HL-60 (cell line): ENCODE results near the gene MAGEC3.

Experiments used
- DNase-seq, 2 experiments: peaks; one replicate each; pipeline ENCODE4 v3.0.0-alpha.2; 2010 to 2020; ENCODE audit warnings: low read depth in 1 of 2, low spot score in 1 of 2
- H3K27ac ChIP-seq: fragments of 250-450 bp; sonication (Bioruptor Pico); replicated peaks from 2 replicates; pipeline ENCODE4 v1.5.1; 2020; ENCODE audit warnings: mild to moderate bottlenecking, moderate library complexity
- H3K27me3 ChIP-seq: fragments of 250-450 bp; sonication (Bioruptor Pico); 2 replicates; pipeline ENCODE4 v1.5.1; 2021; ENCODE audit warnings: mild to moderate bottlenecking, moderate library complexity; ENCODE audit not compliant: insufficient read depth, poor library complexity, severe bottlenecking
- H3K4me3 ChIP-seq: replicated peaks from 2 replicates; pipeline ENCODE4 v1.5.1; 2011; ENCODE audit warnings: mild to moderate bottlenecking, control low read depth, low read length; ENCODE audit not compliant: insufficient read depth
- GABPA ChIP-seq: IDR thresholded peaks from 2 replicates; pipeline ENCODE4 v1.6.1; 2012; ENCODE audit warnings: low read depth
- POLR2AphosphoS5 ChIP-seq: IDR thresholded peaks from 2 replicates; pipeline ENCODE4 v1.6.1; 2012; ENCODE audit warnings: low read depth
- SPI1 ChIP-seq: IDR thresholded peaks from 2 replicates; pipeline ENCODE4 v1.6.1; 2012; ENCODE audit warnings: low read depth, mild to moderate bottlenecking, borderline replicate concordance
- TF ChIP-seq, protein P1 (sequence below): IDR thresholded peaks from 2 replicates; pipeline ENCODE4 v1.6.1; 2012; ENCODE audit warnings: low read depth; ENCODE audit not compliant: insufficient replicate concordance
- TF ChIP-seq, protein P2 (sequence below): IDR thresholded peaks from one replicate; pipeline ENCODE4 v1.5.1; 2011; ENCODE audit warnings: low read length, control low read depth, inconsistent platforms; ENCODE audit not compliant: insufficient read depth

MAGEC3 gene

DNA sequence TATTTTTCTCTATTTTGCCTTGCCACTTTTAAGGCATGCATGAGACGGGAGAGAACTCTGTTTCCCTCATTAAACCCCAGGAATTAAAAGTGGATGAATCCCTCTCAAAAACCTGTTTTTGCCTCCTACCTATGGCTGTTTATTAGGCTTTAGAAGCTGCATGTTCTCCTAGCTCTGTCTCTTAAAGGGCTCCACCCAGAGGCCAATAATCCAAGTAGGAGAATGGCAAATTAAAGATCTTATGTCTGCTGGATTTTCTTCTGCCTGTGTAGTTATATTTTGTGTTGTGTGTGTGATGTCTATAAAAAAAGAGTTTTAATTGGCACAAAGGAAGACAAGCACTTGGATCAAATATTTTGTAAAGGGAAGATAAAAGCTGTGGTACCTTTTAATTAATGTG is 98.0 kb downstream of the MAGEC3 start:
- Histone ChIP-seq H3K27ac (no peak overlapping the region), H3K27me3 (no peaks in the 10 kb centered on the region), H3K4me3 (no peak overlapping the region)
- no peak for DNase-seq
- no peak for TF ChIP-seq SPI1
- TF ChIP-seq, protein P1, sequence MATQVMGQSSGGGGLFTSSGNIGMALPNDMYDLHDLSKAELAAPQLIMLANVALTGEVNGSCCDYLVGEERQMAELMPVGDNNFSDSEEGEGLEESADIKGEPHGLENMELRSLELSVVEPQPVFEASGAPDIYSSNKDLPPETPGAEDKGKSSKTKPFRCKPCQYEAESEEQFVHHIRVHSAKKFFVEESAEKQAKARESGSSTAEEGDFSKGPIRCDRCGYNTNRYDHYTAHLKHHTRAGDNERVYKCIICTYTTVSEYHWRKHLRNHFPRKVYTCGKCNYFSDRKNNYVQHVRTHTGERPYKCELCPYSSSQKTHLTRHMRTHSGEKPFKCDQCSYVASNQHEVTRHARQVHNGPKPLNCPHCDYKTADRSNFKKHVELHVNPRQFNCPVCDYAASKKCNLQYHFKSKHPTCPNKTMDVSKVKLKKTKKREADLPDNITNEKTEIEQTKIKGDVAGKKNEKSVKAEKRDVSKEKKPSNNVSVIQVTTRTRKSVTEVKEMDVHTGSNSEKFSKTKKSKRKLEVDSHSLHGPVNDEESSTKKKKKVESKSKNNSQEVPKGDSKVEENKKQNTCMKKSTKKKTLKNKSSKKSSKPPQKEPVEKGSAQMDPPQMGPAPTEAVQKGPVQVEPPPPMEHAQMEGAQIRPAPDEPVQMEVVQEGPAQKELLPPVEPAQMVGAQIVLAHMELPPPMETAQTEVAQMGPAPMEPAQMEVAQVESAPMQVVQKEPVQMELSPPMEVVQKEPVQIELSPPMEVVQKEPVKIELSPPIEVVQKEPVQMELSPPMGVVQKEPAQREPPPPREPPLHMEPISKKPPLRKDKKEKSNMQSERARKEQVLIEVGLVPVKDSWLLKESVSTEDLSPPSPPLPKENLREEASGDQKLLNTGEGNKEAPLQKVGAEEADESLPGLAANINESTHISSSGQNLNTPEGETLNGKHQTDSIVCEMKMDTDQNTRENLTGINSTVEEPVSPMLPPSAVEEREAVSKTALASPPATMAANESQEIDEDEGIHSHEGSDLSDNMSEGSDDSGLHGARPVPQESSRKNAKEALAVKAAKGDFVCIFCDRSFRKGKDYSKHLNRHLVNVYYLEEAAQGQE, result no peak
- no peak for TF ChIP-seq POLR2AphosphoS5
- TF ChIP-seq, protein P2, sequence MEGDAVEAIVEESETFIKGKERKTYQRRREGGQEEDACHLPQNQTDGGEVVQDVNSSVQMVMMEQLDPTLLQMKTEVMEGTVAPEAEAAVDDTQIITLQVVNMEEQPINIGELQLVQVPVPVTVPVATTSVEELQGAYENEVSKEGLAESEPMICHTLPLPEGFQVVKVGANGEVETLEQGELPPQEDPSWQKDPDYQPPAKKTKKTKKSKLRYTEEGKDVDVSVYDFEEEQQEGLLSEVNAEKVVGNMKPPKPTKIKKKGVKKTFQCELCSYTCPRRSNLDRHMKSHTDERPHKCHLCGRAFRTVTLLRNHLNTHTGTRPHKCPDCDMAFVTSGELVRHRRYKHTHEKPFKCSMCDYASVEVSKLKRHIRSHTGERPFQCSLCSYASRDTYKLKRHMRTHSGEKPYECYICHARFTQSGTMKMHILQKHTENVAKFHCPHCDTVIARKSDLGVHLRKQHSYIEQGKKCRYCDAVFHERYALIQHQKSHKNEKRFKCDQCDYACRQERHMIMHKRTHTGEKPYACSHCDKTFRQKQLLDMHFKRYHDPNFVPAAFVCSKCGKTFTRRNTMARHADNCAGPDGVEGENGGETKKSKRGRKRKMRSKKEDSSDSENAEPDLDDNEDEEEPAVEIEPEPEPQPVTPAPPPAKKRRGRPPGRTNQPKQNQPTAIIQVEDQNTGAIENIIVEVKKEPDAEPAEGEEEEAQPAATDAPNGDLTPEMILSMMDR, result no peak
- TF ChIP-seq GABPA, result no peak

DNA sequence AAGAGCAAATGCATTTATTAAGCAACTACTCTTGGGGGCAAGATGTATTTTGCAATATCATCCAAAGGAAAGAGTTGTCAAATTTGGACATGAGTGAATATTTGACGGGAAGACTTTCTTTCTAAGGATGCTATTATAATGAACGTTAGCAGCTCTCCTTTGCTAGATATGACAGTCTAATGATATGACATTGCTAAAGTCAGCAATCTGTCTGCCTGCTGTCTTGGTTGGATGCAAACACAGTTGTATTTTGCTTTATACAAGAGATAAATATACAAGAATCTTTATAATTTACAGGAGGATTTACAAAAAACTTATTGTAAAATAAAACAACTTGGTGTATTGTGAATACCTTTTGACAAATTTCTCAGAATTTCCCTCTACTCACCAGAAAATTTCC is 103.1 kb downstream of the MAGEC3 start:
- DNase-seq, result no peak
- Histone ChIP-seq H3K27ac (no peak overlapping the region), H3K27me3 (no peaks in the 10 kb centered on the region), H3K4me3 (no peak overlapping the region)
- TF ChIP-seq SPI1 (no peak), GABPA (no peak), POLR2AphosphoS5 (no peak)
- TF ChIP-seq, protein P1, result no peak
- TF ChIP-seq, protein P2, result no peak

DNA sequence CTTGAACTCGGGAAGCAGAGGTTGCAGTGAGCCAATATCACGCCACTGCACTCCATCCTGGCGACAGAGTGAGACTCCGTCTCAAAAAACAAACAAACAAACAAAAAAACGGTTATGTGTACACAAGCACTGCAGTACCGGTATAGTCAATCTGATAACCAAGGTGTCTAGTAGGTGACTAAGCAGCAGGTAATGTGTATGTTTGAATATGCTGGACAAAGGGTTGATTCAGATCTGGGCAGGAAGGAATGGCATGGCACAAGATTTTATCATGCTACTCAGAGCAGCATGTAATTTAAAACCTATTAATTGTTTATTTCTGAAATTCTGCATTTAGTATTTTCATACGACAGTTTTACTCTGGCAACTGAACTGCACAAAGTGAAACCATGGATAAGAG is 107.3 kb downstream of the MAGEC3 start:
- TF ChIP-seq, protein P2, result no peak
- no peak overlapping the region for H3K4me3 ChIP-seq
- no peak overlapping the region for H3K27ac ChIP-seq
- no peaks in the 10 kb centered on the region for H3K27me3 ChIP-seq
- no peak for DNase-seq

DNA sequence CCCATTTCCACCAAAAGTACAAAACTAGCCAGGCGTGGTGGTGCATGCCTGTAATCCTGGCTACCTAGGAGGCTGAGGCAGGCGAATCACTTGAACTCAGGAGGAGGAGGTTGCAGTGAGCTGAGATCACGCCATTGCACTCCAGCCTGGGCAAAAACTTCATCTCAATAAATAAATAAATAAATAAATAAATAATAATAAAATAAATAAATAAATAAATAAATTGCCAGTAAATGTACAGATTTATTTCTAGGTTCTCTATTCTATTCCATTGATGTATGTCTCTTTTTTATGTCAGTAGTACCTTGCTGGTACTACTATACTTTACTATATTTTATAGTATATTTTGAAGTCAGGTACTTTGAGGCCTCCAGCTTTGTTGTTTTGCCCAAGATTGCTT is 109.2 kb downstream of the MAGEC3 start:
- H3K27me3 ChIP-seq, result no peaks in the 10 kb centered on the region
- DNase-seq, result no peak
- no peak overlapping the region for H3K4me3 ChIP-seq
- no peak overlapping the region for H3K27ac ChIP-seq
- TF ChIP-seq, protein P1, result no peak
- no peak for TF ChIP-seq POLR2AphosphoS5
